ENCODE data around the gene HSPG2.

The HSPG2 gene

GRCh38 chr1:21859669-21860179 lies 77.4 kb downstream of the HSPG2 start:
- DNase-seq: no peak

GRCh38 chr1:21857840-21858670 lies 79.1 kb downstream of the HSPG2 start:
- no peak for DNase-seq

GRCh38 chr1:21857142-21857839 lies 79.8 kb downstream of the HSPG2 start:
- DNase-seq: no peak

GRCh38 chr1:21855257-21856096 lies 81.6 kb downstream of the HSPG2 start:
- DNase-seq: peak in 1 of 3 experiments; percentile 19

- DNase-seq: no peak
Observed at GRCh38 chr1:21854751-21855131, 82.4 kb downstream of the HSPG2 start.

- DNase-seq: no peak
Observed at GRCh38 chr1:21854090-21854750, 82.9 kb downstream of the HSPG2 start.

- DNase-seq: no peak
Observed at GRCh38 chr1:21853131-21853427, 84.0 kb downstream of the HSPG2 start.

GRCh38 chr1:21852282-21853130 lies 84.6 kb downstream of the HSPG2 start:
- DNase-seq: no peak

- no peak for DNase-seq
Observed at GRCh38 chr1:21851430-21852250, 85.5 kb downstream of the HSPG2 start.

GRCh38 chr1:21849909-21850576 lies 87.1 kb downstream of the HSPG2 start:
- DNase-seq: no peak

GRCh38 chr1:21848524-21849174 lies 88.5 kb downstream of the HSPG2 start:
- DNase-seq: no peak

- no peak for DNase-seq
Observed at GRCh38 chr1:21847223-21848205, 89.6 kb downstream of the HSPG2 start.

GRCh38 chr1:21845646-21846641 lies 91.2 kb downstream of the HSPG2 start:
- DNase-seq: no peak

GRCh38 chr1:21843996-21844395 lies 93.1 kb downstream of the HSPG2 start:
- no peak for DNase-seq

GRCh38 chr1:21843208-21843607 lies 93.9 kb downstream of the HSPG2 start:
- no peak for DNase-seq

- DNase-seq: no peak
Observed at GRCh38 chr1:21842606-21843162, 94.4 kb downstream of the HSPG2 start.

Data from NCI-H1417 (cell line).